ENCODE results near the gene FASN. TPM values are rescaled to one million over a fixed set of nuclear protein-coding genes. Genes with fewer than 3 reads are reported as not detected.
A peak's percentile ranks its signal among the peaks of the same experiment; 100 is the strongest.

FASN gene
- total and polyA plus RNA-seq, 2 of the 13 experiments (the other 11 are each of a cell fraction or from before 2014, with no cell fraction given) = 51.7 to 101 TPM

- TF ChIP-seq PHF21A (CRISPR knock-in tag; IDR thresholded peaks at IDR 0.05) = no peak; the same call in 1 of the 2 replicates
- no peak for TF ChIP-seq ZNF572 (CRISPR knock-in tag; IDR thresholded peaks at IDR 0.05)
- TF ChIP-seq KLF6 (CRISPR knock-in tag; IDR thresholded peaks at IDR 0.05) = peak; percentile 93
- TF ChIP-seq ZNF350 (CRISPR knock-in tag; IDR thresholded peaks at IDR 0.05; ENCODE audit: borderline replicate concordance, low read depth) = no peak
- TF ChIP-seq NCOA2 (CRISPR knock-in tag; IDR thresholded peaks at IDR 0.05) = peak; percentile 22; the same call in 1 of the 2 replicates
- TF ChIP-seq ATF1 (CRISPR knock-in tag; IDR thresholded peaks at IDR 0.05) = no peak
- no peak for TF ChIP-seq ZKSCAN1 (IDR thresholded peaks at IDR 0.05; ENCODE audit: low read length)
- TF ChIP-seq PAXIP1 (CRISPR knock-in tag; conservative IDR thresholded peaks at IDR 0.05) = no peak
- no peak for TF ChIP-seq MEF2D (CRISPR knock-in tag; IDR thresholded peaks at IDR 0.05)
- peak; percentile 13; the same call in 1 of the 2 replicates for TF ChIP-seq FOXK1 (CRISPR knock-in tag; IDR thresholded peaks at IDR 0.05; ENCODE audit: borderline replicate concordance, low read depth)
- TF ChIP-seq, protein P1, sequence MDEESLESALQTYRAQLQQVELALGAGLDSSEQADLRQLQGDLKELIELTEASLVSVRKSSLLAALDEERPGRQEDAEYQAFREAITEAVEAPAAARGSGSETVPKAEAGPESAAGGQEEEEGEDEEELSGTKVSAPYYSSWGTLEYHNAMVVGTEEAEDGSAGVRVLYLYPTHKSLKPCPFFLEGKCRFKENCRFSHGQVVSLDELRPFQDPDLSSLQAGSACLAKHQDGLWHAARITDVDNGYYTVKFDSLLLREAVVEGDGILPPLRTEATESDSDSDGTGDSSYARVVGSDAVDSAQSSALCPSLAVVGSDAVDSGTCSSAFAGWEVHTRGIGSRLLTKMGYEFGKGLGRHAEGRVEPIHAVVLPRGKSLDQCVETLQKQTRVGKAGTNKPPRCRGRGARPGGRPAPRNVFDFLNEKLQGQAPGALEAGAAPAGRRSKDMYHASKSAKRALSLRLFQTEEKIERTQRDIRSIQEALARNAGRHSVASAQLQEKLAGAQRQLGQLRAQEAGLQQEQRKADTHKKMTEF (CRISPR knock-in tag; IDR thresholded peaks at IDR 0.05) = no peak
- TF ChIP-seq MIER3 (CRISPR knock-in tag; IDR thresholded peaks at IDR 0.05; ENCODE audit: borderline replicate concordance) = no peak; the same call in 1 of the 2 replicates
- TF ChIP-seq ZNF264 (CRISPR knock-in tag; IDR thresholded peaks at IDR 0.05) = no peak
- TF ChIP-seq NR2F6 (IDR thresholded peaks at IDR 0.05) = no peak
- TF ChIP-seq NR2F6 (CRISPR knock-in tag; IDR thresholded peaks at IDR 0.05) = no peak; the same call in 1 of the 2 replicates
- peak; percentile 99 for TF ChIP-seq RNF2 (conservative IDR thresholded peaks at IDR 0.05; ENCODE audit: low read depth)
- no peak; the same call in 1 of the 2 replicates for TF ChIP-seq SNAPC2 (CRISPR knock-in tag; IDR thresholded peaks at IDR 0.05)
- TF ChIP-seq EEA1 (CRISPR knock-in tag; IDR thresholded peaks at IDR 0.05; ENCODE audit: borderline replicate concordance) = 0 out of 2 replicates have a peak, but pooled peaks have one; percentile 5
- TF ChIP-seq CAMTA2 (CRISPR knock-in tag; IDR thresholded peaks at IDR 0.05; ENCODE audit: borderline replicate concordance) = 0 out of 2 replicates have a peak, but pooled peaks have one; percentile 53
- TF ChIP-seq ZNF607 (CRISPR knock-in tag; IDR thresholded peaks at IDR 0.05; ENCODE audit: borderline replicate concordance) = peak; percentile 62
- TF ChIP-seq ZNF556 (CRISPR knock-in tag; IDR thresholded peaks at IDR 0.05; ENCODE audit: borderline replicate concordance) = peak; percentile 62; the same call in 1 of the 2 replicates
- peak; percentile 76 for TF ChIP-seq PBX2 (CRISPR knock-in tag; IDR thresholded peaks at IDR 0.05)
- TF ChIP-seq SOX13 (IDR thresholded peaks at IDR 0.05) = no peak
- TF ChIP-seq SOX13 (CRISPR knock-in tag; conservative IDR thresholded peaks at IDR 0.05 in 1 of 2, IDR thresholded peaks at IDR 0.05 in 1 of 2) = 0 out of 4 replicates have a peak, but pooled peaks of 1 of the 2 experiments have one; percentile 25
- no peak; the same call in 1 of the 2 replicates for TF ChIP-seq ZNF670 (CRISPR knock-in tag; IDR thresholded peaks at IDR 0.05; ENCODE audit: borderline replicate concordance)
- no peak for TF ChIP-seq ZNF552 (CRISPR knock-in tag; IDR thresholded peaks at IDR 0.05; ENCODE audit: borderline replicate concordance)
These were observed at the start of gene FASN (continued) for GRCh38 chr17:82098169-82098938.

All from HepG2 (cell line).